Upper lobe of left lung (tissue), 6 donors: ENCODE results near the gene RGMA. TPM values are rescaled to one million over a fixed set of nuclear protein-coding genes. Genes with fewer than 3 reads are reported as not detected.
A peak's percentile ranks its signal among the peaks of the same experiment; 100 is the strongest.

ENCODE experiments used
- ATAC-seq, 2 donors: fragments of 200-7000 bp; cut with Tn5 transposase; one replicate each; pipeline ENCODE4 v1.9.1; 2022; ENCODE audit warnings: mild to moderate bottlenecking in 2 of 2, moderate library complexity in 2 of 2; ENCODE audit not compliant: low FRiP score in 2 of 2
- DNase-seq, 2 donors: peaks; one replicate each; pipeline ENCODE4 v3.0.0-alpha.2; 2019 to 2020
- H3K27ac ChIP-seq, 4 donors: fragments of 200-600 bp; sonication (generic); one replicate each; pipeline ENCODE4 v1.5.1; 2016 to 2019
- H3K27me3 ChIP-seq, 4 donors: fragments of 200-600 bp; sonication (generic); one replicate each; pipeline ENCODE4 v1.5.1; 2017 to 2019
- H3K36me3 ChIP-seq, 4 donors: fragments of 200-600 bp; sonication (generic); one replicate each; pipeline ENCODE4 v1.5.1; 2016 to 2019
- H3K4me1 ChIP-seq, 4 donors: fragments of 200-600 bp; sonication (generic); one replicate each; pipeline ENCODE4 v1.5.1; 2018 to 2019
- H3K4me3 ChIP-seq, 4 donors: fragments of 200-600 bp; sonication (generic); one replicate each; pipeline ENCODE4 v1.5.1; 2017 to 2019; ENCODE audit warnings: mild to moderate bottlenecking in 2 of 4, moderate library complexity in 1 of 4
- H3K9me3 ChIP-seq, 4 donors: fragments of 200-600 bp; sonication (generic); one replicate each; pipeline ENCODE4 v1.5.1; 2018 to 2019
- CTCF ChIP-seq, 6 experiments: fragments of 450-650 bp in 4 of 6; fragments of 200-600 bp in 2 of 6; sonication (generic) in 2 of 6; IDR thresholded peaks; one replicate each; pipeline ENCODE4 v1.5.1; 2016 to 2019; ENCODE audit warnings: antibody characterized with exemption in 6 of 6
- EP300 ChIP-seq, 4 donors: sonication (generic); formaldehyde crosslinking; IDR thresholded peaks; one replicate each; pipeline ENCODE4 v1.5.1; 2017; ENCODE audit warnings: antibody characterized with exemption in 4 of 4, control low read depth in 2 of 4
- POLR2A ChIP-seq, 4 donors: fragments of 450-650 bp; IDR thresholded peaks; one replicate each; pipeline ENCODE4 v1.5.1; 2016 to 2017; ENCODE audit warnings: antibody characterized with exemption in 4 of 4, mild to moderate bottlenecking in 2 of 4
- POLR2AphosphoS5 ChIP-seq, 2 donors: sonication (generic); formaldehyde crosslinking; IDR thresholded peaks; one replicate each; pipeline ENCODE4 v1.5.1; 2017; ENCODE audit warnings: antibody characterized with exemption in 2 of 2
- WGBS, 2 donors: methylation state at CpG; one replicate each; pipeline ENCODE4 v1.1.5; 2017 to 2018; 5-methylcytosine and 5-hydroxymethylcytosine counted together
- total RNA-seq, 6 donors: library from RNA; depleted of rRNA in 4 of 6; stranded (reverse); fragments of >200 nt in 4 of 6; gene quantifications; one replicate each; pipeline versions ENCODE4 v1.1.0 to v1.2.1, GENCODE V29; 2016 to 2021
- donor health status: DM: no; HTN: no; CAD: no; lungs with moderate emphysema.
- donor health status: DM: no; HTN: yes; CAD: no; lungs with severe emphysema.

Gene RGMA
- total RNA-seq, 6 donors from 2014 or later = 2.3 to 14.2 (median 4.8) TPM

- no peaks in the 10 kb centered on the region for H3K9me3 ChIP-seq
- peaks cover 0 to 3% (median under 1%) of the 10 kb centered on the region in 4 donors for H3K4me1 ChIP-seq
- TF ChIP-seq EP300 (IDR thresholded peaks at IDR 0.05) (no peak), POLR2A (IDR thresholded peaks at IDR 0.05) (no peak), CTCF (IDR thresholded peaks at IDR 0.05) (no peak), POLR2AphosphoS5 (IDR thresholded peaks at IDR 0.05) (no peak)
- no peak for ATAC-seq
- WGBS, 2 donors = 83 to 89% methylated on average over 7 to 11 of the region's 11 CpGs
- H3K36me3 ChIP-seq = no peaks in the 10 kb centered on the region
- no peak overlapping the region for H3K27ac ChIP-seq
- no peaks in the 10 kb centered on the region for H3K27me3 ChIP-seq
- no peak overlapping the region for H3K4me3 ChIP-seq
- DNase-seq = peak in 1 of 2 donors; percentile 58
These were observed 33.8 kb downstream of the RGMA start for GRCh38 chr15:93055211-93055610.

- Histone ChIP-seq H3K9me3 (no peaks in the 10 kb centered on the region), H3K27me3 (no peaks in the 10 kb centered on the region), H3K36me3 (no peaks in the 10 kb centered on the region), H3K27ac (no peak overlapping the region), H3K4me3 (no peak overlapping the region), H3K4me1 (peaks cover 0 to 30% (median 13%) of the 10 kb centered on the region in 4 donors)
- no peak for TF ChIP-seq POLR2AphosphoS5 (IDR thresholded peaks at IDR 0.05)
- TF ChIP-seq EP300 (IDR thresholded peaks at IDR 0.05) = no peak
- TF ChIP-seq CTCF (IDR thresholded peaks at IDR 0.05) = no peak
- no peak for TF ChIP-seq POLR2A (IDR thresholded peaks at IDR 0.05)
- no peak for ATAC-seq
- 85 to 94% methylated on average over 14 to 35 of the region's 39 CpGs for WGBS, 2 donors
- peak in 1 of 2 donors; percentile 77 for DNase-seq
These were observed 36.7 kb downstream of the RGMA start for GRCh38 chr15:93052090-93052879.

GRCh38 chr15:93051236-93052089, 37.5 kb downstream of the RGMA start:
- Histone ChIP-seq H3K27me3 (no peaks in the 10 kb centered on the region), H3K4me3 (no peak overlapping the region), H3K36me3 (no peaks in the 10 kb centered on the region), H3K27ac (no peak overlapping the region), H3K9me3 (peaks cover 0 to 2% (median 0%) of the 10 kb centered on the region in 4 donors), H3K4me1 (peaks cover 0 to 32% (median 14%) of the 10 kb centered on the region in 4 donors)
- TF ChIP-seq CTCF (IDR thresholded peaks at IDR 0.05) (no peak), POLR2A (IDR thresholded peaks at IDR 0.05) (no peak)
- peak in 1 of 2 donors; percentile 69 for DNase-seq
- ATAC-seq = no peak
- WGBS, 2 donors = 90 to 96% methylated on average over 9 to 30 of the region's 32 CpGs

GRCh38 chr15:93050648-93051047, 38.4 kb downstream of the RGMA start:
- Histone ChIP-seq H3K9me3 (peaks cover 0 to 8% (median 0%) of the 10 kb centered on the region in 4 donors), H3K4me3 (no peak overlapping the region), H3K27me3 (no peaks in the 10 kb centered on the region), H3K36me3 (no peaks in the 10 kb centered on the region), H3K27ac (no peak overlapping the region), H3K4me1 (peaks cover 0 to 32% (median 14%) of the 10 kb centered on the region in 4 donors)
- TF ChIP-seq POLR2A (IDR thresholded peaks at IDR 0.05) (no peak), EP300 (IDR thresholded peaks at IDR 0.05) (no peak), CTCF (IDR thresholded peaks at IDR 0.05) (no peak), POLR2AphosphoS5 (IDR thresholded peaks at IDR 0.05) (no peak)
- DNase-seq (peak in 1 of 2 donors; percentile 69), ATAC-seq (no peak)
- WGBS, 2 donors = 92 to 97% methylated on average over 5 to 12 of the region's 13 CpGs
